ENCODE data around the gene LRP5.

LRP5 gene

GRCh38 chr11:68324695-68325094, 12.3 kb downstream of the LRP5 start:
- H3K4me2 ChIP-seq (ENCODE audit: insufficient read depth, low read length, poor library complexity, severe bottlenecking): no peak overlapping the region
- no peak overlapping the region for H3K4ac ChIP-seq (ENCODE audit: low read length)
- H2AK5ac ChIP-seq (ENCODE audit: low read depth, low read length): peak overlapping the region; percentile 89
- no CpG with 5 or more reads among the region's 10 CpGs for WGBS, 2 donors (ENCODE audit: extremely low coverage in 2 of 2, insufficient read length in 2 of 2, insufficient replicate concordance in 1 of 2)
- no peak overlapping the region for H3K4me3 ChIP-seq (ENCODE audit: low read length in 2 of 2)
- H3K79me1 ChIP-seq (ENCODE audit: low read depth, low read length): peaks cover 23% of the 10 kb centered on the region
- no peaks in the 10 kb centered on the region for H3K27me3 ChIP-seq (ENCODE audit: control insufficient read depth in 3 of 3, insufficient read depth in 3 of 3, low read depth in 1 of 3, low read length in 3 of 3)
- no peak overlapping the region for H4K8ac ChIP-seq (ENCODE audit: low read depth, low read length)
- peak overlapping the region; percentile 77 for H2BK15ac ChIP-seq (ENCODE audit: low read length)
- no peak for DNase-seq (ENCODE audit: low spot score)
- H3K23ac ChIP-seq (ENCODE audit: low read depth, low read length, poor library complexity): no peak overlapping the region
- peaks cover 1 to 8% of the 10 kb centered on the region in 2 donors for H3K9me3 ChIP-seq (replicated peaks in 1 of 2; ENCODE audit: control insufficient read depth in 2 of 2, insufficient read depth in 1 of 2, low read depth in 1 of 2, low read length in 2 of 2)
- H2AFZ ChIP-seq (ENCODE audit: low read length): no peak overlapping the region
- H3K36me3 ChIP-seq (replicated peaks in 1 of 2; ENCODE audit: control insufficient read depth in 2 of 2, insufficient read depth in 2 of 2, low read length in 2 of 2): peaks cover 2 to 3% of the 10 kb centered on the region in 2 donors
- no peak overlapping the region for H3K14ac ChIP-seq (ENCODE audit: low read length)
- no peak overlapping the region for H3K9ac ChIP-seq (ENCODE audit: low read depth, low read length, poor library complexity)
- H3K27ac ChIP-seq (replicated peaks; ENCODE audit: low read length): no peak overlapping the region
- peak overlapping the region; percentile 62 for H2BK5ac ChIP-seq (ENCODE audit: low read length)
- peaks cover 26 to 38% of the 10 kb centered on the region in 2 donors for H3K4me1 ChIP-seq (ENCODE audit: control insufficient read depth in 2 of 2, insufficient read depth in 1 of 2, low read depth in 1 of 2, low read length in 2 of 2)
- H2BK120ac ChIP-seq (ENCODE audit: low read depth, low read length): peak overlapping the region; percentile 16
- H2BK12ac ChIP-seq (ENCODE audit: low read length): no peak overlapping the region
- H4K91ac ChIP-seq (ENCODE audit: low read depth, low read length, poor library complexity): no peak overlapping the region
- H3K18ac ChIP-seq (ENCODE audit: low read length): peak overlapping the region; percentile 70

- Histone ChIP-seq H2BK12ac (ENCODE audit: low read length) (peak overlapping the region; percentile 92), H3K14ac (ENCODE audit: low read length) (peak overlapping the region; percentile 39), H3K27ac (replicated peaks; ENCODE audit: low read length) (no peak overlapping the region), H3K4ac (ENCODE audit: low read length) (peak overlapping the region; percentile 68), H3K27me3 (ENCODE audit: control insufficient read depth in 3 of 3, insufficient read depth in 3 of 3, low read depth in 1 of 3, low read length in 3 of 3) (no peaks in the 10 kb centered on the region), H3K23ac (ENCODE audit: low read depth, low read length, poor library complexity) (peak overlapping the region; percentile 90), H3K4me2 (ENCODE audit: insufficient read depth, low read length, poor library complexity, severe bottlenecking) (no peak overlapping the region), H2BK120ac (ENCODE audit: low read depth, low read length) (peak overlapping the region; percentile 16), H4K91ac (ENCODE audit: low read depth, low read length, poor library complexity) (no peak overlapping the region), H2AK5ac (ENCODE audit: low read depth, low read length) (peak overlapping the region; percentile 99), H2BK15ac (ENCODE audit: low read length) (peak overlapping the region; percentile 99), H3K9me3 (replicated peaks in 1 of 2; ENCODE audit: control insufficient read depth in 2 of 2, insufficient read depth in 1 of 2, low read depth in 1 of 2, low read length in 2 of 2) (peaks cover 1 to 5% of the 10 kb centered on the region in 2 donors), H4K8ac (ENCODE audit: low read depth, low read length) (no peak overlapping the region), H3K9ac (ENCODE audit: low read depth, low read length, poor library complexity) (peak overlapping the region; percentile 65), H2AFZ (ENCODE audit: low read length) (no peak overlapping the region), H3K36me3 (replicated peaks in 1 of 2; ENCODE audit: control insufficient read depth in 2 of 2, insufficient read depth in 2 of 2, low read length in 2 of 2) (peaks cover 2 to 3% of the 10 kb centered on the region in 2 donors), H3K4me1 (ENCODE audit: control insufficient read depth in 2 of 2, insufficient read depth in 1 of 2, low read depth in 1 of 2, low read length in 2 of 2) (peaks cover 29 to 43% of the 10 kb centered on the region in 2 donors), H3K79me1 (ENCODE audit: low read depth, low read length) (peaks cover 23% of the 10 kb centered on the region), H2BK5ac (ENCODE audit: low read length) (peak overlapping the region; percentile 62), H3K18ac (ENCODE audit: low read length) (peak overlapping the region; percentile 95), H3K4me3 (ENCODE audit: low read length in 2 of 2) (no peak overlapping the region)
- whole genome bisulfite sequencing, 2 donors (ENCODE audit: extremely low coverage in 2 of 2, insufficient read length in 2 of 2, insufficient replicate concordance in 1 of 2): no CpG with 5 or more reads among the region's 18 CpGs
- no peak for DNase-seq (ENCODE audit: low spot score)
Observed at GRCh38 chr11:68325183-68325906, 13.0 kb downstream of the LRP5 start.

- no CpG with 5 or more reads among the region's 13 CpGs for WGBS, 2 donors (ENCODE audit: extremely low coverage in 2 of 2, insufficient read length in 2 of 2, insufficient replicate concordance in 1 of 2)
- H3K18ac ChIP-seq (ENCODE audit: low read length): peak overlapping the region; percentile 95
- no peak overlapping the region for H3K23ac ChIP-seq (ENCODE audit: low read depth, low read length, poor library complexity)
- peak overlapping the region; percentile 75 for H2BK12ac ChIP-seq (ENCODE audit: low read length)
- H3K14ac ChIP-seq (ENCODE audit: low read length): peak overlapping the region; percentile 39
- H2AK5ac ChIP-seq (ENCODE audit: low read depth, low read length): peak overlapping the region; percentile 99
- peak overlapping the region; percentile 68 for H3K4ac ChIP-seq (ENCODE audit: low read length)
- no peak for DNase-seq (ENCODE audit: low spot score)
- H3K27ac ChIP-seq (replicated peaks; ENCODE audit: low read length): no peak overlapping the region
- peak overlapping the region; percentile 56 for H2BK5ac ChIP-seq (ENCODE audit: low read length)
- H3K9me3 ChIP-seq (replicated peaks in 1 of 2; ENCODE audit: control insufficient read depth in 2 of 2, insufficient read depth in 1 of 2, low read depth in 1 of 2, low read length in 2 of 2): peaks cover 1 to 5% of the 10 kb centered on the region in 2 donors
- peak overlapping the region; percentile 93 for H4K91ac ChIP-seq (ENCODE audit: low read depth, low read length, poor library complexity)
- H2BK120ac ChIP-seq (ENCODE audit: low read depth, low read length): peak overlapping the region; percentile 16
- H3K27me3 ChIP-seq (ENCODE audit: control insufficient read depth in 3 of 3, insufficient read depth in 3 of 3, low read depth in 1 of 3, low read length in 3 of 3): no peaks in the 10 kb centered on the region
- H3K4me3 ChIP-seq (ENCODE audit: low read length in 2 of 2): no peak overlapping the region
- H3K4me1 ChIP-seq (ENCODE audit: control insufficient read depth in 2 of 2, insufficient read depth in 1 of 2, low read depth in 1 of 2, low read length in 2 of 2): peaks cover 31 to 45% of the 10 kb centered on the region in 2 donors
- H3K36me3 ChIP-seq (replicated peaks in 1 of 2; ENCODE audit: control insufficient read depth in 2 of 2, insufficient read depth in 2 of 2, low read length in 2 of 2): peaks cover 2 to 5% of the 10 kb centered on the region in 2 donors
- H3K79me1 ChIP-seq (ENCODE audit: low read depth, low read length): peaks cover 23% of the 10 kb centered on the region
- H2BK15ac ChIP-seq (ENCODE audit: low read length): peak overlapping the region; percentile 99
- no peak overlapping the region for H4K8ac ChIP-seq (ENCODE audit: low read depth, low read length)
- H2AFZ ChIP-seq (ENCODE audit: low read length): no peak overlapping the region
- H3K9ac ChIP-seq (ENCODE audit: low read depth, low read length, poor library complexity): no peak overlapping the region
- H3K4me2 ChIP-seq (ENCODE audit: insufficient read depth, low read length, poor library complexity, severe bottlenecking): no peak overlapping the region
Observed at GRCh38 chr11:68325907-68326220, 13.5 kb downstream of the LRP5 start.

- H2BK5ac ChIP-seq (ENCODE audit: low read length): peak overlapping the region; percentile 56
- no peak overlapping the region for H3K27ac ChIP-seq (replicated peaks; ENCODE audit: low read length)
- no CpG with 5 or more reads among the region's 28 CpGs for WGBS, 2 donors (ENCODE audit: extremely low coverage in 2 of 2, insufficient read length in 2 of 2, insufficient replicate concordance in 1 of 2)
- H3K14ac ChIP-seq (ENCODE audit: low read length): peak overlapping the region; percentile 97
- no peak overlapping the region for H4K8ac ChIP-seq (ENCODE audit: low read depth, low read length)
- H3K4me3 ChIP-seq (ENCODE audit: low read length in 2 of 2): no peak overlapping the region
- no peak for DNase-seq (ENCODE audit: low spot score)
- H2AK5ac ChIP-seq (ENCODE audit: low read depth, low read length): peak overlapping the region; percentile 99
- no peaks in the 10 kb centered on the region for H3K27me3 ChIP-seq (ENCODE audit: control insufficient read depth in 3 of 3, insufficient read depth in 3 of 3, low read depth in 1 of 3, low read length in 3 of 3)
- H3K23ac ChIP-seq (ENCODE audit: low read depth, low read length, poor library complexity): peak overlapping the region; percentile 52
- H2BK15ac ChIP-seq (ENCODE audit: low read length): peak overlapping the region; percentile 99
- H3K79me1 ChIP-seq (ENCODE audit: low read depth, low read length): peaks cover 23% of the 10 kb centered on the region
- H4K91ac ChIP-seq (ENCODE audit: low read depth, low read length, poor library complexity): peak overlapping the region; percentile 93
- no peaks in the 10 kb centered on the region for H3K9me3 ChIP-seq (replicated peaks in 1 of 2; ENCODE audit: control insufficient read depth in 2 of 2, insufficient read depth in 1 of 2, low read depth in 1 of 2, low read length in 2 of 2)
- peaks cover 38 to 51% of the 10 kb centered on the region in 2 donors for H3K4me1 ChIP-seq (ENCODE audit: control insufficient read depth in 2 of 2, insufficient read depth in 1 of 2, low read depth in 1 of 2, low read length in 2 of 2)
- H3K4me2 ChIP-seq (ENCODE audit: insufficient read depth, low read length, poor library complexity, severe bottlenecking): no peak overlapping the region
- H3K36me3 ChIP-seq (replicated peaks in 1 of 2; ENCODE audit: control insufficient read depth in 2 of 2, insufficient read depth in 2 of 2, low read length in 2 of 2): peaks cover 0 to 4% of the 10 kb centered on the region in 2 donors
- H2AFZ ChIP-seq (ENCODE audit: low read length): no peak overlapping the region
- H2BK12ac ChIP-seq (ENCODE audit: low read length): peak overlapping the region; percentile 93
- no peak overlapping the region for H3K4ac ChIP-seq (ENCODE audit: low read length)
- peak overlapping the region; percentile 87 for H2BK120ac ChIP-seq (ENCODE audit: low read depth, low read length)
- H3K18ac ChIP-seq (ENCODE audit: low read length): peak overlapping the region; percentile 95
- peak overlapping the region; percentile 80 for H3K9ac ChIP-seq (ENCODE audit: low read depth, low read length, poor library complexity)
Observed at GRCh38 chr11:68326334-68327215, 14.2 kb downstream of the LRP5 start.

Measured in neuronal stem cell (in vitro differentiated cells).